ENCODE results near the gene MAPK8IP3.

The MAPK8IP3 gene

GRCh38 chr16:1816396-1817275 is 110.6 kb downstream of the MAPK8IP3 start:
- DNase-seq: no peak

- no peak for DNase-seq
Measured at GRCh38 chr16:1817276-1817589, 111.2 kb downstream of the MAPK8IP3 start.

- no peak for DNase-seq
Measured at GRCh38 chr16:1817716-1818115, 111.7 kb downstream of the MAPK8IP3 start.

- DNase-seq: no peak
Measured at GRCh38 chr16:1818204-1818872, 112.3 kb downstream of the MAPK8IP3 start.

GRCh38 chr16:1818873-1819525 is 113.0 kb downstream of the MAPK8IP3 start:
- no peak for DNase-seq

- no peak for DNase-seq
Measured at GRCh38 chr16:1819611-1820010, 113.6 kb downstream of the MAPK8IP3 start.
